GM12865 (cell line): ENCODE measurements around the gene NUP160.
"Not testable (repeated sequence)": the region's sequence is repeated elsewhere in the genome, so short reads cannot be mapped to it uniquely, and the experiment has no call there.

Source experiments
- DNase-seq: peaks from one replicate; pipeline ENCODE4 v3.0.0; 2010; ENCODE audit warnings: low read depth
- H3K4me3 ChIP-seq: 2 replicates; pipeline ENCODE4 v1.5.1; 2011; ENCODE audit warnings: mild to moderate bottlenecking, low read depth, low read length, control low read depth
- CTCF ChIP-seq: IDR thresholded peaks from 2 replicates; pipeline ENCODE4 v1.5.1; 2011; ENCODE audit warnings: low read length, control low read depth, low read depth, inconsistent platforms; ENCODE audit not compliant: insufficient read depth; ENCODE audit errors: missing control alignments

The NUP160 gene

GRCh38 chr11:47786373-47786772 lies 61.8 kb downstream of the NUP160 start:
- no peak for DNase-seq
- no peak for TF ChIP-seq CTCF
- H3K4me3 ChIP-seq = no peak overlapping the region

GRCh38 chr11:47784785-47785381 lies 63.3 kb downstream of the NUP160 start:
- TF ChIP-seq CTCF = no peak
- DNase-seq = no peak
- no peak overlapping the region for H3K4me3 ChIP-seq

- H3K4me3 ChIP-seq = no peak overlapping the region
- no peak for TF ChIP-seq CTCF
- DNase-seq = no peak
These were observed 65.0 kb downstream of the NUP160 start for GRCh38 chr11:47783087-47783610.

GRCh38 chr11:47778878-47779483 lies 69.2 kb downstream of the NUP160 start:
- TF ChIP-seq CTCF = no peak
- no peak for DNase-seq
- no peak overlapping the region for H3K4me3 ChIP-seq

- no peak overlapping the region for H3K4me3 ChIP-seq
- no peak for DNase-seq
- no peak for TF ChIP-seq CTCF
These were observed 72.8 kb downstream of the NUP160 start for GRCh38 chr11:47775240-47775869.

- no peak overlapping the region for H3K4me3 ChIP-seq
- no peak for TF ChIP-seq CTCF
- no peak for DNase-seq
These were observed 74.3 kb downstream of the NUP160 start for GRCh38 chr11:47773882-47774281.

GRCh38 chr11:47769556-47769955 lies 78.6 kb downstream of the NUP160 start:
- H3K4me3 ChIP-seq = not testable (repeated sequence)

More at GRCh38 chr11:47769556-47769955, 78.6 kb downstream of the NUP160 start:
- not testable (repeated sequence) for DNase-seq
